Middle frontal gyrus (tissue), 1 donor: ENCODE measurements around the gene CRYBB2.
"Not testable (repeated sequence)": the region's sequence is repeated elsewhere in the genome, so short reads cannot be mapped to it uniquely, and the experiment has no call there.

ENCODE experiments used
- DNase-seq: peaks from one replicate; pipeline ENCODE4 v3.0.0-alpha.2; 2015; ENCODE audit warnings: low spot score; ENCODE audit errors: extremely low spot score

Gene CRYBB2

DNA sequence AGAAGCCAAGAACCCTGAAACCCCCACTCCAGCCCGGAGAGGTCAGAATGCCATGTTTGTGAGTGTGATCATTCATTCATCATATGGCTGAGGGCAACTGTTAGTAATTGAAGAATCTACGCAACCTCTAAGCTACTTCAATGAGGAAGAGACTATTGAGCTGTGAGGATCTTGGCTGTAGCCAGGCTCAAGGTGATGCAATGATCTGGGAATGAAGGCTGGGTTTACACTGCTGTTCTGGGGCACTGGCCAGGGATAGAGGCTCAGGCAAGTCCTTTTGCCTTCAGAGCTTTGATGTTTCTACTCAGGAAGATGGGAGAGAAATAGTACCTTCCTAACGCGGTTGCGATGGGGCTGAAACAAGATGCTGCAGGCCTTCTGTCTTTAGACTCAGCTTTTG lies 12.9 kb downstream of the CRYBB2 start:
- no peak for DNase-seq

DNA sequence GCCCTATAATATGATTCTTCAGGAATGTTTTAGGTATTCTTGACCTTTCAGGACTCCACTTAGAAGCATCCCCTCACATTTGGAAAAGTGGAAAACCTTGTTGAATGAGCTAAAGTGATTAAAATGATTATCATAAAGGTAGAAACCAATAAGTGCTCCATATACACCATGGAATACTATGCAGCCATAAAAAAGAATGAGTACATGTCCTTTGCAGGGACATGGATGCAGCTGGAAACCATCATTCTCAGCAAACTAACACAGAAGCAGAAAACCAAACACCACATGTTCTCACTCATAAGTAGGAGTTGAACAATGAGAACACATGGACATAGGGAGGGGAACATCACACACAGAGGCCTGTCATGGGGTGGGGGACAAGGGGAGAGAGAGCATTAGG lies 14.3 kb downstream of the CRYBB2 start:
- DNase-seq, result not testable (repeated sequence)

DNA sequence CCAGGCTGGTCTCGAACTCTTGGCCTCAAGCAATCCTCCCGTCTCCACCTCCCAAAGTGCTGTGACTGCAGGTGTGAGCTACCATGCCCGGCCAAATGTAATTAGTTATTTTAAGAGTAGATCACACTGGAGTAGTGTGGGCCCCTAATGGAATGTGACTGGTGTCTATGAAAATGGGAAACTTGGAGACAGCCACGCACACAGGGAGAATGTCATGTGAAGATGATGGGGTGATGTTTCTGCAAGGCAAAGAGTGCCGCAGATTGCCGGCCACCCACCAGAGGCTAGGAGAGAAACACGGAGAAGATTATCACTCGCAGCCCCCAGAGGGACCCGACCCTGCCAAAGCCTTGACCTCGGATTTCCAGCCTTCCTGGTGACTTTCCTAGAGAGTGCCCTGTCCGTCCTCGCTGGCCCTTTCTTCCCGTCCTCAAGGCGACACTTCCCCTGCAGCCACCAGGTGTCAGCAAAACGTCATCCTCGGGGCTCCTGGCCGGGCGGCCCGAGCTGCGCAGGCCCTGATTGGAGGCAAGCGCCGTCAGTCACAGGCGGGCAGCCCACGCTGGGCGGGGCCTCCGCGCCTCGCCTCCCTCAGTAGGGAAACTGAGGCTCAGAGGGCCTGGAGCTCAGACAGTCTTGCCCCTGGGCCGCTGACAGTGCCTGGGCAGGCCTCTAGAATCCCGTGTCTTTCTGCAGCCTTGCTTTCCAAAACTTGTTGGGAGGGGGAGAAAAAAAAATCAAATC lies 16.3 kb downstream of the CRYBB2 start:
- DNase-seq, result no peak

DNA sequence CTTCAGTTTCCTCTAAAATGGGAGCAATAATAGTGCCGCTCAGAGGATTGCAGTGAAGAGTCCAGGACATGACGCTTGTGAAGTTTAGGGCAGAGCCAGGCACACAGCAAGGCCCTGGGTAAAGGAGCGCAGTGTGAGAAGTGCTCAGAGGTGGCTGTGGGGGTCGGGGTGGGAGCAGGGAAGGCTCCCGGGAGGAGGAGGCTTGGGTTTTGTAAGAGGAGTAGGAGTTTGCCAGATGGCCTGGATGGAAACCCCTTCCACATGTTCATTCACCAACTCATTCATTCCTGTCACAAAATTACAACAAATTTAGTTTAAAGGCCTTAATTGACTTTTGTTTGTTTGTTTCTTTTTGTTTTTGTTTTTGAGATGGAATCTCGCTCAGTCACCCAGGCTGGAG lies 17.0 kb downstream of the CRYBB2 start:
- no peak for DNase-seq

DNA sequence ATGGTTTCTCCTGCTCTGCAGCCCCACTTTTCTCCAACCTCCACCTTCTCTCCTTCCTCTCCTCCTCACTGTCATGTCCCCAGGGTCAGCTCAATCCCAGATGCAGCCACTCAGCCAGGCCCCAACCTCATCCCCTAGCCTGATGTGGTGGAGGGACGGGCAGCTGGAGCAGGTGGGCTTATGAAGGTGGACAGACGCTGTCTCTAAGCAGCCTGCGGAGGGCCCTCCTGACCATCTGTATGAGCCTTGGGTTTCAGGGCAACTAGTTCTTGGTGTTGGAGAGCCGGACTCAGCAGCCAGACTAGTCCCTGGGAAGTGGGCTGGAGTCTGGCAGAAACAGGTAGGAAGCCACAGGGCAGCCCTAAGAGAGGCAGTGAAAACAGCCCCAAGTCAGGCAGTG lies 18.1 kb downstream of the CRYBB2 start:
- DNase-seq, result no peak

DNA sequence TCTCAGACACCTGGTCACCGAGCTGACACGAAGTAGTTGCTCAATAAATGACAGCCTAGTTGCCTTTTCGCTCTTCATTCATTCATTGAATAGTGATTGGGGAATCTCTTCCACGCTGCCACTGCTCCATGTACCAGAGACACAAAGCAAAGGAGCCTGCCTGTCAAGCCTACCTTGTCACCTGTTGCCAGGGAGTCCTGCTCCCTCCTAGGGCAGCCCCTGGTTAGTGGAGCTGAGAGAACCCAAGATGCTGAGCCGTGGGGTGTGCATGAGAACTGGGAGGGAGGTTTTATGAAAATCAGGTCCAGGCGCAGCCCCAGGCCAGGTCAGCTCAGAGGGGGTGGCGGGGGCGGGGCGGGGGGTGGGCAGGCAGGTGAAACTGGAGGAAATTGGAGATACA lies 18.6 kb downstream of the CRYBB2 start:
- not testable (repeated sequence) for DNase-seq

DNA sequence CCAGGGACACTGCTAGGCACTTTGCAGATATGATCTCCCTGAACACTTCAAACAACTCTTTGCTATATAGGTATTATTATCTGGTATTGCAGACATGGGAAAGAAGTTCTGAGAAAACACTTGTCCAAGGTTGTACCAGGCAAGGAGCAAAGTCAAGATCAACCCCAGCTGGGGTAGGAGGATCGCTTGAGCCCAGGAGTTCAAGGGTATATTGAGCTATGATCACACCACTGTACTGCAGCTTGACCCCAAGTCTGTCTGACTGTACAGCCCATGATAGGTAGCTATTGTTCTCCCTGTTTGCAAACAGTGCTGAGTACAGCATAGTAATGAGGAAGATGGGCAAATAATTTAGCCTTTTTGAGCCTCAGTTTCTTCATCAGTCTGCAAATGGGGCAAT lies 35.7 kb downstream of the CRYBB2 start:
- DNase-seq, result not testable (repeated sequence)

DNA sequence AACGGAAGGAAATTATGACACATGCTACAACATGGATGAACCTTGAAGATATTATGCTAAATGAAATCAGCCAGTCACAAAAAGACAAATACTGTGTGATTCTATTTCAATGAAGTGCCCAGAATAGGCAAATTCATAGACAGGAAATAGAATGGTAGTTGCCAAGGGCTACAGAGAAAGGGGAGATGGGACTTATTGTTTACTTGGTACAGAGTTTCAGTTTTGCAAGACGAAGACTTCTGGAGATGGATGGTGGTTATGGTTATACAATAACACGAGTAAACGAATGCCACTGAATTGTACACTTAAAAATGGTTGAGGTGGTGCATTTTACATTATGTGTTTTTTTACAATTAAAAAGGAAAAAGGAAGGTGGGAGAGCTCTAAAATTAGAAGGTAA lies 48.1 kb downstream of the CRYBB2 start:
- not testable (repeated sequence) for DNase-seq

DNA sequence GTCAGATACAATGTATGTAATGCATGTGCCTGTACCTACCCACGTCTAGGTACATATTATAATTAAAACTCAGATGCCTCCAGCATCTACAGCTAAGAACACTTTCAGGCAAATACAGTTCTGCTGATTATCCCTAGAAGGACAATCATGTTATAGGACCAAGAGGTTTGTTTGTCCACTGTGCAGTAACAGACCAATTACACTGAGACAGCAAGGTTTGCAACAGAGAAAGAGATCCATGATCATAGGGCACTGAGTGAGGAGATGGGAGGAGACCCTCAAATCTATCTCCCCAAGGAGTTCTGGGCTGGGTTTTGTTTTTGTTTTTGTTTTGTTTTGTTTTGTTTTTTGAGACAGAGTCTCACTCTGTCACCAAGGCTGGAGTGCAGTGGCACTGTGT lies 49.5 kb downstream of the CRYBB2 start:
- DNase-seq, result not testable (repeated sequence)

DNA sequence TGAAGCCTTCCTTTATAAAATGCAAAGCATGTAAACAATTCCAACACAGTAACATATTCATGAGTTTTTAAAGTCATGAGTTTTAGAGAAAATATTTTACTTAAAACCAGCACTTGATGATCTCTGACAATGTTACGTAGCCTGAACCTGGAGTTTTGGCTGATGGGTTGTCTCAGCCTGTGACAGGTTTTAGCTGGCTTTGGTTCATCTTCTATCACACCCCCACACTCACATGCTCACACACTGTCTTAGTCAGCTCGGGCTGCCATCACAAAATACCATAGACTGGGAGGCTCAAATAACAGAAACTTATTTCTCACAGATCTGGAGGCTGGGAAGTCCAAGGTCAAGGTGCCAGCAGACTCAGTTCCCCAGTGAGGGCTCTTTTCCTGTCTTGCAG lies 50.6 kb downstream of the CRYBB2 start:
- not testable (repeated sequence) for DNase-seq

DNA sequence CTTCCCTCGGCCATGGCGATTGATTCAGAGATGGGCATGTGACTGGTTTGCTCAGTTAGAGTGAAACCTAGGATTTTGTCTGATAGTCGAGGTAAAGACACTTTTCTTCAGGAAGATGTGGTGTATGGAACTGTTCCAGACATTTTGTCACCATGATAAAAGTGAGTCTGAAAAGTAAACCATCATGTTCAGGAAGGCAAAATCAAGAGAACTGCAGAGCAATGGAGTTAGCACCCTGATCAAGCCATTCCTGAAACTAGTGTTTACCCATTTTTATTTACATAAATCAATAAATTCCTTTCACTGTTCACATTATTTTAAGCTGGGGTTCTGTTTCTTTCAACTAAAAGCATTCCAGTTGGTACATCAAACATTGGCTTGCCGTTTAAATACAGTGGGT lies 53.8 kb downstream of the CRYBB2 start:
- not testable (repeated sequence) for DNase-seq

DNA sequence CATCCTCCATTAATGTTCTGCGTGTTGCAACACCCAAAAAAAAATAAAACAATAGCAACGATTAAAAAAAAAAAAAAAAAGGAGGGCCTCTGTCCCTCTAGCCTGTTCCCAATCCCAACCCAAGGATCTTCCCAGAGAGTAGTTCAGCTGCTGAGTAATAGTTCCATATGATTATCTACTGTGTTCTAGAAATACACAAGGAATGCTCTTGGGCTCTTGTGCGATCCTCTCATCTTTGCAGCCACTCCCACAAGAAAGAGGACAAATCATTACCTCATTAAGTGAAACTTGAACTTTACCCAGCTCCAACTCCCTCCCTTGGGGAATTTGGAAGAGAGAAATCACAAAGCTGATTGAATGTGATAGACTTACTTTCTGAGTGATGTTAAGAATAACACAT lies 54.5 kb downstream of the CRYBB2 start:
- DNase-seq, result not testable (repeated sequence)

DNA sequence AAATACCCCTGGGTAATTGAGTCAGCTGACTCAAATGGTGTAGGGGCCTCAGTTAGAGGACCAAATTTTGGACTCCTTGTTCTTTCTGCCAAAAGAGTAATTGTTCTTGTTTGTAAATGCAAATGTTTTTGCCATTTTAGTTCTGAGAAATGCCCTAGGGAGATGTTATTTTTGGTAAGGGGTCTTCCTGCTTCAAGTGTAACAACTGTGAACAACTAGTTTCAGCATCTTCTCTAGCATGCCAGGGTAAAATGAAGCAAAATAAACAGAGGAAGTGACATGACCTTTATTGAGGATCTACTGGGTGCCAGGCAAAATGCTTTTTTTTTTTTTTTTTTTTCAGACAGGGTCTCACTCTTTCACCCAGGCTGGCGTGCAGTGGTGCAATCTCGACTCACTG lies 60.7 kb downstream of the CRYBB2 start:
- not testable (repeated sequence) for DNase-seq
